Measurements from ENCODE around the gene RFPL1.

Gene RFPL1

DNA sequence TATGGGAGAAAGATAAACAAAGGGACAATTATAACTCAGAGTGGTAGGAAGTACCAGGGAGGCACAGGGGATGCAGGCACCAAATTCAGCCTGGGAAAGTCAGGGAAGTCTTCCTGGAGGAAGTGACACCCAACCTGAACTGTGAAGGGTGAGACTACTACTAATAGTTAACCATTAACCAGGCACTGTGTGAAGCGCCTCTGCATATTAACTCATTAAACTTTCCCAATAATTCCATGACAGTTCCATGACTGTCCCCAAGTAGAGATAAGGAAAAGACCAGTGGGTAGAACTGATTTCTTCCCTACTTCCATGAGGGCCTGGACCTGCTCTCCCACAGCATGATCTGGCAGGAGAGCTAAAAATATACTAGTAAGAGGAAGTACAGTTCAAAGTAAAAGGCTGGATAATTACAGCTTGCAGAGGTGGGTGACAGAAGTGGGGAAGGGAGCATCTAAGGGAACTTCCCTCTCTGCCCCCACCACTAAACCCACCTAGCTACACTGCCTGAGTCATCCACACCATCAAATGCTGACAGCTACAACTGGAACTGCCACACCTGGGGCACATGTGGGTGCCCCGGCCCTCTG lies 45.3 kb upstream of the RFPL1 start:
- Histone ChIP-seq H3K27me3 (ENCODE audit: insufficient read depth, low read length) (no peaks in the 10 kb centered on the region), H3K4ac (ENCODE audit: low read depth, low read length) (no peak overlapping the region), H3K9ac (ENCODE audit: low read length) (no peak overlapping the region), H3K18ac (ENCODE audit: low read length) (no peak overlapping the region), H3K36me3 (ENCODE audit: control insufficient read depth in 1 of 2, insufficient read depth in 2 of 2, low read length in 2 of 2) (no peaks in the 10 kb centered on the region), H3K4me2 (ENCODE audit: low read length) (no peak overlapping the region), H2BK12ac (ENCODE audit: low read length) (no peak overlapping the region), H3K4me1 (ENCODE audit: control insufficient read depth in 1 of 2, insufficient read depth in 2 of 2, low read length in 2 of 2) (peaks cover 2 to 6% of the 10 kb centered on the region in 2 experiments), H3K14ac (ENCODE audit: low read length) (no peak overlapping the region), H2AK5ac (ENCODE audit: low read length) (no peak overlapping the region), H3K27ac (ENCODE audit: low read depth, low read length) (no peak overlapping the region), H2BK5ac (ENCODE audit: low read depth, low read length, poor library complexity) (no peak overlapping the region), H3K4me3 (ENCODE audit: low read depth, low read length) (no peak overlapping the region), H4K12ac (ENCODE audit: low read depth, low read length) (no peak overlapping the region), H3K9me3 (ENCODE audit: insufficient read depth, low read depth, low read length) (no peaks in the 10 kb centered on the region), H3K79me1 (ENCODE audit: low read length) (peaks cover 4% of the 10 kb centered on the region), H3K79me2 (ENCODE audit: control insufficient read depth, insufficient read depth, low read length, poor library complexity) (peaks cover 2% of the 10 kb centered on the region), H3K23ac (ENCODE audit: low read length) (no peak overlapping the region), H2BK120ac (ENCODE audit: insufficient read depth, low read length, poor library complexity) (no peak overlapping the region), H2AFZ (ENCODE audit: insufficient read depth, low read length, poor library complexity) (no peak overlapping the region), H4K91ac (ENCODE audit: low read depth, low read length) (no peak overlapping the region), H4K8ac (ENCODE audit: low read depth, low read length) (no peak overlapping the region)
- no peak for DNase-seq
- WGBS (ENCODE audit: extremely low coverage, insufficient coverage, insufficient read length), result no CpG with 5 or more reads among the region's 2 CpGs

DNA sequence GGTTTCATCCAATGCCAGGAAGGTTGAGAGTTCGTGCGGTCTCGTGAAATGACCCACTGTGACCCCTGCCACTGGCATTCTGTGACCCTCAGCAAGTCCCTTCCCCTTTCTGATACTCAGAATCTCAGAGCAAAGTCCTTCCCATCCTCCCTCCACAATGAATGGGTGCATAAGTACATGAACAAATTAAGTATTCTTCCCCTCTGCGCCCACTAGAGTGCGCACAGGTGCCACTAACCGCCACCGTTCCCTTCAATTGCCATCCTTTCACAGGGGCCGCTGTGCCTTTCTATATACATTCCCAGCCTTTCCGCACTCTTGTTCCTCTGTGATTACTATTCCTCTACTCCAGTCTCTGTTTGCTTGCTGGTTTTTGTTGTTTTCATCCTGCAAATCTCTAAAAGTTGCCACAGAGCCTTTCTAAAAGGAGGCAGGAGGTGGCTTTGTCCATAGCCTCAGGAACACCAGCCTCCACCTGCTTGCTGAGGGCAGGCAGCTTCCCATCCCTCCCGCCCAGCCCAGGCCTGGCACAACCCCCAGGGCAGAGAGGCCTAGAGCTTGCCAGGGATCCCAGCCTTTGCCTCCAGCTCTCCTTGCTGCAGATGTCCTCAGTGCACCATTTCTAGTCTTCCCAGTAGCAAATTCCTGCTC lies 43.3 kb upstream of the RFPL1 start:
- no peak overlapping the region for H2AK5ac ChIP-seq (ENCODE audit: low read length)
- no peak overlapping the region for H3K14ac ChIP-seq (ENCODE audit: low read length)
- H2BK120ac ChIP-seq (ENCODE audit: insufficient read depth, low read length, poor library complexity), result no peak overlapping the region
- peak; percentile 67 to 85 for DNase-seq
- H3K4ac ChIP-seq (ENCODE audit: low read depth, low read length), result no peak overlapping the region
- no peak overlapping the region for H2AFZ ChIP-seq (ENCODE audit: insufficient read depth, low read length, poor library complexity)
- no peaks in the 10 kb centered on the region for H3K27me3 ChIP-seq (ENCODE audit: insufficient read depth, low read length)
- H3K9ac ChIP-seq (ENCODE audit: low read length), result no peak overlapping the region
- H3K4me1 ChIP-seq (ENCODE audit: control insufficient read depth in 1 of 2, insufficient read depth in 2 of 2, low read length in 2 of 2), result peaks cover 0 to 2% of the 10 kb centered on the region in 2 experiments
- no peak overlapping the region for H3K27ac ChIP-seq (ENCODE audit: low read depth, low read length)
- H3K79me1 ChIP-seq (ENCODE audit: low read length), result no peaks in the 10 kb centered on the region
- H4K12ac ChIP-seq (ENCODE audit: low read depth, low read length), result no peak overlapping the region
- no peak overlapping the region for H3K23ac ChIP-seq (ENCODE audit: low read length)
- H2BK5ac ChIP-seq (ENCODE audit: low read depth, low read length, poor library complexity), result no peak overlapping the region
- no peak overlapping the region for H3K18ac ChIP-seq (ENCODE audit: low read length)
- no peaks in the 10 kb centered on the region for H3K79me2 ChIP-seq (ENCODE audit: control insufficient read depth, insufficient read depth, low read length, poor library complexity)
- WGBS (ENCODE audit: extremely low coverage, insufficient coverage, insufficient read length), result no CpG with 5 or more reads among the region's 10 CpGs
- no peak overlapping the region for H3K4me2 ChIP-seq (ENCODE audit: low read length)
- no peak overlapping the region for H3K4me3 ChIP-seq (ENCODE audit: low read depth, low read length)
- no peaks in the 10 kb centered on the region for H3K36me3 ChIP-seq (ENCODE audit: control insufficient read depth in 1 of 2, insufficient read depth in 2 of 2, low read length in 2 of 2)
- H4K8ac ChIP-seq (ENCODE audit: low read depth, low read length), result no peak overlapping the region
- no peak overlapping the region for H2BK12ac ChIP-seq (ENCODE audit: low read length)
- H4K91ac ChIP-seq (ENCODE audit: low read depth, low read length), result no peak overlapping the region
- no peaks in the 10 kb centered on the region for H3K9me3 ChIP-seq (ENCODE audit: insufficient read depth, low read depth, low read length)

DNA sequence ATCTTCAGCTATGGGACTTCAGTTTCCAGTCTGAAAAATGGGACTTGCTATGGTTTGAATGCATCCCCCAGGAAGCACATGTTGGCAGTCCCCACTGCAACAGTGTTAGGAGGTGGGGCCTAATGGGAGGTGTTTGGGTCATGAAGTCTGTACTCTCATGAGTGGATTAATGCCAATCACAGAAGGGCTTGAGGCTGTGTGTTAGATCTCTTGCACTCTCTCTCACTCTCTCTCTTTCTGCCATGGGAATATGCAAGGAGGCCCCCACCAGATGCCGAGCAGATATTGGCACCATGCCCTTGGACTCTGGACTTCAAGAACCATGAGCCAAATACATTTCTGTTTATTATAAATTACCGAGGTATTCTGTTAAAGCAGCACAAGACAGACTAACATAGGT lies 42.3 kb upstream of the RFPL1 start:
- Histone ChIP-seq H2AK5ac (ENCODE audit: low read length) (no peak overlapping the region), H3K27ac (ENCODE audit: low read depth, low read length) (no peak overlapping the region), H3K79me1 (ENCODE audit: low read length) (no peaks in the 10 kb centered on the region), H3K4me3 (ENCODE audit: low read depth, low read length) (no peak overlapping the region), H3K27me3 (ENCODE audit: insufficient read depth, low read length) (no peaks in the 10 kb centered on the region), H3K4ac (ENCODE audit: low read depth, low read length) (no peak overlapping the region), H3K79me2 (ENCODE audit: control insufficient read depth, insufficient read depth, low read length, poor library complexity) (no peaks in the 10 kb centered on the region), H3K36me3 (ENCODE audit: control insufficient read depth in 1 of 2, insufficient read depth in 2 of 2, low read length in 2 of 2) (no peaks in the 10 kb centered on the region), H3K9me3 (ENCODE audit: insufficient read depth, low read depth, low read length) (no peaks in the 10 kb centered on the region), H4K91ac (ENCODE audit: low read depth, low read length) (no peak overlapping the region), H2AFZ (ENCODE audit: insufficient read depth, low read length, poor library complexity) (no peak overlapping the region), H3K4me1 (ENCODE audit: control insufficient read depth in 1 of 2, insufficient read depth in 2 of 2, low read length in 2 of 2) (peaks cover 0 to 2% of the 10 kb centered on the region in 2 experiments), H4K8ac (ENCODE audit: low read depth, low read length) (no peak overlapping the region), H3K18ac (ENCODE audit: low read length) (no peak overlapping the region), H2BK5ac (ENCODE audit: low read depth, low read length, poor library complexity) (no peak overlapping the region), H3K4me2 (ENCODE audit: low read length) (no peak overlapping the region), H3K9ac (ENCODE audit: low read length) (no peak overlapping the region), H3K14ac (ENCODE audit: low read length) (no peak overlapping the region), H3K23ac (ENCODE audit: low read length) (no peak overlapping the region), H2BK12ac (ENCODE audit: low read length) (no peak overlapping the region), H4K12ac (ENCODE audit: low read depth, low read length) (no peak overlapping the region), H2BK120ac (ENCODE audit: insufficient read depth, low read length, poor library complexity) (no peak overlapping the region)
- no peak for DNase-seq
- no CpG with 5 or more reads among the region's 2 CpGs for WGBS (ENCODE audit: extremely low coverage, insufficient coverage, insufficient read length)

DNA sequence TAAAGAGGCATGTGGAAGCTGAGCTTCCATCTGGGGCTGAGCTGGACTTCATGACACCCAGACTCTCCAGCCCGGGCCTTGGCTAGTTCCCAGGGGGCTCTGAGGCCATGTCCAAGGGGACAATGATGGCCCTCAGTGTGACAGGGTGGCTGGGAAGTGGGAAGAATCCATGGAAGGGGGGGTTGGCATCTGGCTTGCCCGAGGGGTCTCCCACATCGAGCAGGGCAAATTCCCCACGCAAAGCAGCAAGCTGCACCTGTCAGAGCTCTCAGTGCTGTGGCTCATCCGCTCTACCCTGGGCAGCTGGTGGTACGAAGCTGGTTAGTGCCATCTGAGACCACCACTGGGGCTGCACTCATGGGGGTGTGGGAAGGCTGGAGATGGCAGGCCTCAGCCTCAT lies 40.6 kb upstream of the RFPL1 start:
- WGBS (ENCODE audit: extremely low coverage, insufficient coverage, insufficient read length), result no CpG with 5 or more reads among the region's 6 CpGs
- H4K8ac ChIP-seq (ENCODE audit: low read depth, low read length), result no peak overlapping the region
- H3K4me1 ChIP-seq (ENCODE audit: control insufficient read depth in 1 of 2, insufficient read depth in 2 of 2, low read length in 2 of 2), result peaks cover 0 to 2% of the 10 kb centered on the region in 2 experiments
- H3K27me3 ChIP-seq (ENCODE audit: insufficient read depth, low read length), result no peaks in the 10 kb centered on the region
- no peak overlapping the region for H3K27ac ChIP-seq (ENCODE audit: low read depth, low read length)
- no peak overlapping the region for H3K9ac ChIP-seq (ENCODE audit: low read length)
- no peak overlapping the region for H2BK120ac ChIP-seq (ENCODE audit: insufficient read depth, low read length, poor library complexity)
- H3K79me2 ChIP-seq (ENCODE audit: control insufficient read depth, insufficient read depth, low read length, poor library complexity), result no peaks in the 10 kb centered on the region
- DNase-seq, result no peak
- H3K4me2 ChIP-seq (ENCODE audit: low read length), result no peak overlapping the region
- H3K18ac ChIP-seq (ENCODE audit: low read length), result no peak overlapping the region
- H3K14ac ChIP-seq (ENCODE audit: low read length), result no peak overlapping the region
- no peak overlapping the region for H2AFZ ChIP-seq (ENCODE audit: insufficient read depth, low read length, poor library complexity)
- no peak overlapping the region for H3K4me3 ChIP-seq (ENCODE audit: low read depth, low read length)
- H3K79me1 ChIP-seq (ENCODE audit: low read length), result no peaks in the 10 kb centered on the region
- no peak overlapping the region for H3K4ac ChIP-seq (ENCODE audit: low read depth, low read length)
- no peaks in the 10 kb centered on the region for H3K36me3 ChIP-seq (ENCODE audit: control insufficient read depth in 1 of 2, insufficient read depth in 2 of 2, low read length in 2 of 2)
- no peak overlapping the region for H3K23ac ChIP-seq (ENCODE audit: low read length)
- no peak overlapping the region for H2BK5ac ChIP-seq (ENCODE audit: low read depth, low read length, poor library complexity)
- no peak overlapping the region for H4K91ac ChIP-seq (ENCODE audit: low read depth, low read length)
- no peak overlapping the region for H4K12ac ChIP-seq (ENCODE audit: low read depth, low read length)
- no peaks in the 10 kb centered on the region for H3K9me3 ChIP-seq (ENCODE audit: insufficient read depth, low read depth, low read length)
- H2BK12ac ChIP-seq (ENCODE audit: low read length), result no peak overlapping the region
- H2AK5ac ChIP-seq (ENCODE audit: low read length), result no peak overlapping the region
